K562 (cell line): ENCODE measurements around the gene MSANTD4. TPM values are rescaled to one million over a fixed set of nuclear protein-coding genes. Genes with fewer than 3 reads are reported as not detected.

Experiments used
- BACH1 ChIP-seq: fragments of 200-800 bp; sonication (Bioruptor generic); IDR thresholded peaks from 2 replicates; pipeline ENCODE4 v1.6.1; 2016; ENCODE audit warnings: missing genetic modification characterization, missing compliant biosample characterization
- DACH1 ChIP-seq: fragments of 450-650 bp; IDR thresholded peaks from 2 replicates; pipeline ENCODE4 v1.6.1; 2018; ENCODE audit not compliant: partially characterized antibody
- L3MBTL2 ChIP-seq: fragments of 450-650 bp; IDR thresholded peaks from 2 replicates; pipeline ENCODE4 v1.6.1; 2016; ENCODE audit warnings: mild to moderate bottlenecking, moderate library complexity
- NR3C1 ChIP-seq: sonication (generic); formaldehyde crosslinking; IDR thresholded peaks from 2 replicates; pipeline ENCODE4 v1.8.1; 2022; ENCODE audit warnings: missing genetic modification reagents
- RBFOX2 ChIP-seq: fragments of 200-400 bp; formaldehyde crosslinking; IDR thresholded peaks from 2 replicates; pipeline ENCODE4 v1.6.1; 2017; ENCODE audit warnings: low read depth, mild to moderate bottlenecking, low read length, moderate library complexity
- TARDBP ChIP-seq: fragments of 450-650 bp; IDR thresholded peaks from 2 replicates; pipeline ENCODE4 v1.6.1; 2016
- TCF7 ChIP-seq: sonication (generic); IDR thresholded peaks from 2 replicates; pipeline ENCODE4 v1.6.1; 2016; ENCODE audit warnings: antibody characterized with exemption, borderline replicate concordance
- YY1 ChIP-seq, 3 experiments: IDR thresholded peaks; 2 replicates each; pipeline ENCODE4 v1.6.1; 2011; ENCODE audit warnings: low read length in 2 of 3, mild to moderate bottlenecking in 2 of 3, moderate library complexity in 2 of 3, borderline replicate concordance in 1 of 3, control low read depth in 1 of 3, low read depth in 1 of 3; ENCODE audit not compliant: insufficient read depth in 3 of 3, insufficient replicate concordance in 2 of 3, control insufficient read depth in 1 of 3, insufficient read length in 1 of 3; ENCODE audit errors: extremely low read depth in 1 of 3
- ZNF133 ChIP-seq: fragments of 250-450 bp; sonication (Bioruptor Pico); IDR thresholded peaks from 2 replicates; pipeline ENCODE4 v1.4.0; 2020; ENCODE audit warnings: mild to moderate bottlenecking
- ZNF174 ChIP-seq: fragments of 250-450 bp; sonication (Bioruptor Pico); IDR thresholded peaks from 2 replicates; pipeline ENCODE4 v1.4.0; 2020; ENCODE audit warnings: mild to moderate bottlenecking
- ZNF639 ChIP-seq, 2 experiments: fragments of 200-800 bp in 1 of 2; sonication (Bioruptor generic) in 1 of 2; sonication (generic) in 1 of 2; formaldehyde crosslinking in 1 of 2; IDR thresholded peaks in 1 of 2; conservative IDR thresholded peaks in 1 of 2; 2 replicates each; pipeline versions ENCODE4 v1.5.0 to v1.6.1; 2016 to 2020; ENCODE audit warnings: missing compliant biosample characterization in 1 of 2, missing genetic modification characterization in 1 of 2, missing genetic modification reagents in 1 of 2
- polyA plus RNA-seq, 8 experiments: library from polyadenylated mRNA; depleted of rRNA in 4 of 8; stranded (reverse) in 5 of 8; unstranded in 3 of 8; fragments of >200 nt; fragmentation: Nextera tagmentation in 2 of 8; fragmentation: Illumina TruSeq in 1 of 8; extraction: Ambion mirVana in 2 of 8; extraction: Trizol in 1 of 8; gene quantifications; 2 replicates each; pipeline versions ENCODE4 v1.2.1 to v1.2.3, GENCODE V29; 2011 to 2014; ENCODE audit warnings: inconsistent platforms in 1 of 8, missing spikeins in 1 of 8
- total RNA-seq, 7 experiments: library from RNA; depleted of rRNA in 6 of 7; stranded (reverse); fragments of >200 nt in 6 of 7; fragmentation: Illumina TruSeq in 2 of 7; extraction: Trizol in 2 of 7; gene quantifications; 2 replicates each; pipeline versions ENCODE4 v1.2.1 to v1.2.3, GENCODE V29; 2011 to 2021; ENCODE audit warnings: low replicate concordance in 1 of 7
- TF ChIP-seq, protein P1 (sequence below): sonication (generic); formaldehyde crosslinking; IDR thresholded peaks from 2 replicates; pipeline ENCODE4 v1.8.0; 2022; ENCODE audit warnings: missing genetic modification reagents, mild to moderate bottlenecking, moderate library complexity, borderline replicate concordance
- TF ChIP-seq, protein P2 (sequence below): sonication (generic); formaldehyde crosslinking; IDR thresholded peaks from 2 replicates; pipeline ENCODE4 v1.8.0; 2022; ENCODE audit warnings: missing genetic modification reagents, mild to moderate bottlenecking, borderline replicate concordance

The MSANTD4 gene
- total and polyA plus RNA-seq, 9 of the 15 experiments (the other 6 are each of a cell fraction or from before 2014, with no cell fraction given): 5.0 to 16.4 (median 10.2) TPM

- TF ChIP-seq YY1 (IDR thresholded peaks at IDR 0.05; ENCODE audit: borderline replicate concordance in 1 of 3, control insufficient read depth in 1 of 3, extremely low read depth in 1 of 3, insufficient read depth in 3 of 3, insufficient read length in 1 of 3, insufficient replicate concordance in 2 of 3, low read depth in 1 of 3, low read length in 2 of 3) (peak in 1 of 3 experiments; percentile 72), BACH1 (no peak), TARDBP (no peak), L3MBTL2 (peak; percentile 16; the same call in 1 of the 2 replicates), TCF7 (no peak), ZNF174 (CRISPR knock-in tag) (no peak), RBFOX2 (0 out of 2 replicates have a peak, but pooled peaks have one; percentile 22), NR3C1 (CRISPR knock-in tag) (no peak), DACH1 (peak; percentile 9), ZNF639 (CRISPR knock-in tag; conservative IDR thresholded peaks at IDR 0.05 in 1 of 2, IDR thresholded peaks at IDR 0.05 in 1 of 2) (no peak), ZNF133 (no peak)
- TF ChIP-seq, protein P1, sequence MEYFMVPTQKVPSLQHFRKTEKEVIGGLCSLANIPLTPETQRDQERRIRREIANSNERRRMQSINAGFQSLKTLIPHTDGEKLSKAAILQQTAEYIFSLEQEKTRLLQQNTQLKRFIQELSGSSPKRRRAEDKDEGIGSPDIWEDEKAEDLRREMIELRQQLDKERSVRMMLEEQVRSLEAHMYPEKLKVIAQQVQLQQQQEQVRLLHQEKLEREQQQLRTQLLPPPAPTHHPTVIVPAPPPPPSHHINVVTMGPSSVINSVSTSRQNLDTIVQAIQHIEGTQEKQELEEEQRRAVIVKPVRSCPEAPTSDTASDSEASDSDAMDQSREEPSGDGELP: peak; percentile 81; the same call in 1 of the 2 replicates
- TF ChIP-seq, protein P2, sequence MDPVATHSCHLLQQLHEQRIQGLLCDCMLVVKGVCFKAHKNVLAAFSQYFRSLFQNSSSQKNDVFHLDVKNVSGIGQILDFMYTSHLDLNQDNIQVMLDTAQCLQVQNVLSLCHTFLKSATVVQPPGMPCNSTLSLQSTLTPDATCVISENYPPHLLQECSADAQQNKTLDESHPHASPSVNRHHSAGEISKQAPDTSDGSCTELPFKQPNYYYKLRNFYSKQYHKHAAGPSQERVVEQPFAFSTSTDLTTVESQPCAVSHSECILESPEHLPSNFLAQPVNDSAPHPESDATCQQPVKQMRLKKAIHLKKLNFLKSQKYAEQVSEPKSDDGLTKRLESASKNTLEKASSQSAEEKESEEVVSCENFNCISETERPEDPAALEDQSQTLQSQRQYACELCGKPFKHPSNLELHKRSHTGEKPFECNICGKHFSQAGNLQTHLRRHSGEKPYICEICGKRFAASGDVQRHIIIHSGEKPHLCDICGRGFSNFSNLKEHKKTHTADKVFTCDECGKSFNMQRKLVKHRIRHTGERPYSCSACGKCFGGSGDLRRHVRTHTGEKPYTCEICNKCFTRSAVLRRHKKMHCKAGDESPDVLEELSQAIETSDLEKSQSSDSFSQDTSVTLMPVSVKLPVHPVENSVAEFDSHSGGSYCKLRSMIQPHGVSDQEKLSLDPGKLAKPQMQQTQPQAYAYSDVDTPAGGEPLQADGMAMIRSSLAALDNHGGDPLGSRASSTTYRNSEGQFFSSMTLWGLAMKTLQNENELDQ: no peak
Measured at GRCh38 chr11:105960252-105961245, 61.5 kb downstream of the MSANTD4 start (continued).
